Articular chondrocyte of knee joint (primary cell): Measurements from ENCODE around the gene PSMB1. TPM values are rescaled to one million over a fixed set of nuclear protein-coding genes. Genes with fewer than 3 reads are reported as not detected.

ENCODE experiments used
- total RNA-seq: library from RNA; depleted of rRNA; stranded (reverse); fragments of >200 nt; gene quantifications from 2 replicates; pipeline ENCODE4 v1.2.3, GENCODE V29; 2012

PSMB1 gene
- 273 and 322 TPM in 2 replicates for total RNA-seq

GRCh38 chr6:170552765-170553533 lies at the start of gene PSMB1:
TSS of gene PSMB1 (minus strand) at chr6:170553307. CDS start at chr6:170553242, 65 bp downstream.

GRCh38 chr6:170584181-170584953 lies 31.3 kb upstream of the PSMB1 start, which contains the start of gene PDCD2:
TSS of gene PDCD2 (minus strand) at chr6:170584637. CDS start at chr6:170584581, 56 bp downstream.

GRCh38 chr6:170554013-170554795 lies 1.1 kb upstream of the PSMB1 start, which contains the start of gene TBP:
TSS of gene TBP (plus strand) at chr6:170554369. CDS start at chr6:170557030, 2,661 bp downstream.

Other genes starting within 250 kb of the PSMB1 start
- gene FAM120B, start 246.5 kb downstream of the PSMB1 start, total RNA-seq, result 22.0 and 44.1 TPM in 2 replicates
- 12.4 and 13.1 TPM in 2 replicates for gene TBP, start 1.1 kb upstream of the PSMB1 start, total RNA-seq
- 62.3 and 72.9 TPM in 2 replicates for gene PDCD2, start 31.3 kb upstream of the PSMB1 start, total RNA-seq